NOMO-1 treated with dmso at 0.1 percent for 144 hours (cell line): ENCODE data around the gene PIGO.

ENCODE experiments used
- DNase-seq: peaks from one replicate; lab custom pipeline; 2025; ENCODE audit not compliant: unreplicated experiment; lab: John Stamatoyannopoulos, UW

Gene PIGO

GRCh38 chr9:35072461-35073278 lies 23.7 kb downstream of the PIGO start, which contains the start of gene VCP:
Gene VCP, minus strand, starts transcription at chr9:35072625. Its CDS starts 272 bp downstream, at chr9:35072353.
- DNase-seq = peak; percentile 100

- peak; percentile 81 for DNase-seq
Measured at GRCh38 chr9:35071814-35072460, 24.5 kb downstream of the PIGO start.

- no peak for DNase-seq
Measured at GRCh38 chr9:35070823-35071813, 25.3 kb downstream of the PIGO start.

- no peak for DNase-seq
Measured at GRCh38 chr9:35069020-35069419, 27.4 kb downstream of the PIGO start.

- no peak for DNase-seq
Measured at GRCh38 chr9:35067056-35067455, 29.3 kb downstream of the PIGO start.

- DNase-seq = no peak
Measured at GRCh38 chr9:35060548-35061207, 35.7 kb downstream of the PIGO start.

- no peak for DNase-seq
Measured at GRCh38 chr9:35059438-35059837, 37.0 kb downstream of the PIGO start.

GRCh38 chr9:35057271-35057620 lies 39.1 kb downstream of the PIGO start:
- no peak for DNase-seq

GRCh38 chr9:35056571-35057270 lies 39.7 kb downstream of the PIGO start:
- DNase-seq = no peak

- no peak for DNase-seq
Measured at GRCh38 chr9:35054871-35055644, 41.3 kb downstream of the PIGO start.

GRCh38 chr9:35054185-35054835 lies 42.1 kb downstream of the PIGO start:
- no peak for DNase-seq

- no peak for DNase-seq
Measured at GRCh38 chr9:35051069-35051967, 45.1 kb downstream of the PIGO start.

- DNase-seq = no peak
Measured at GRCh38 chr9:35048511-35048910, 47.9 kb downstream of the PIGO start.

- DNase-seq = no peak
Measured at GRCh38 chr9:35044071-35044470, 52.3 kb downstream of the PIGO start.

- no peak for DNase-seq
Measured at GRCh38 chr9:35042891-35043545, 53.4 kb downstream of the PIGO start.

- no peak for DNase-seq
Measured at GRCh38 chr9:35042081-35042604, 54.2 kb downstream of the PIGO start.
